Fibroblast of lung (primary cell): ENCODE measurements around the gene SLC6A9.

Experiments used
- EZH2 ChIP-seq: IDR thresholded peaks from 2 replicates; pipeline ENCODE4 v1.5.1; 2012; ENCODE audit warnings: low read length, control low read depth, mild to moderate bottlenecking; ENCODE audit errors: missing control alignments
- TF ChIP-seq, protein P1 (sequence below), 2 donors: IDR thresholded peaks in 1 of 2; conservative IDR thresholded peaks in 1 of 2; 1 replicate in 1 of 2; 2 replicates in 1 of 2; pipeline ENCODE4 v1.5.1; 2011 to 2012; ENCODE audit warnings: low read length in 2 of 2, control low read depth in 1 of 2, inconsistent platforms in 1 of 2, low read depth in 1 of 2, mild to moderate bottlenecking in 1 of 2

DNA sequence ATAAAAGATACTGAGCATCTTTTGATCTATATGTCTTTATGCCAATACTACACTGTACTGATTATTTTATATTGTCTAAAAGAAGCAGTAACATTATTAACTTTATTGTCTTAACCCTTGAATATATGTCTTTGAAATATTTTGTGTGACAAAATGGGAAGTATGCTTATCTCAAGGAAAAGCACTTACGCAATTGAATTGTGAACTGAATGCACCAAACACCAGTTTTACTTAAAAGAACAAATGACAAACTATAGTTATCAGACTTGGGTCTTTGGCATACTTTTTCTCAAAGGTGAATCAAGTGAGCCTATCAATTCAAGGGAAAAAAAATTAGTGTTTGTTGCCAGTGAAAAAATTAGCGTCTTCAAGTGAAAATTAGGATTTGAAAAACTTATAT is 9.2 kb upstream of the SLC6A9 start:
- TF ChIP-seq EZH2: no peak
- TF ChIP-seq, protein P1, sequence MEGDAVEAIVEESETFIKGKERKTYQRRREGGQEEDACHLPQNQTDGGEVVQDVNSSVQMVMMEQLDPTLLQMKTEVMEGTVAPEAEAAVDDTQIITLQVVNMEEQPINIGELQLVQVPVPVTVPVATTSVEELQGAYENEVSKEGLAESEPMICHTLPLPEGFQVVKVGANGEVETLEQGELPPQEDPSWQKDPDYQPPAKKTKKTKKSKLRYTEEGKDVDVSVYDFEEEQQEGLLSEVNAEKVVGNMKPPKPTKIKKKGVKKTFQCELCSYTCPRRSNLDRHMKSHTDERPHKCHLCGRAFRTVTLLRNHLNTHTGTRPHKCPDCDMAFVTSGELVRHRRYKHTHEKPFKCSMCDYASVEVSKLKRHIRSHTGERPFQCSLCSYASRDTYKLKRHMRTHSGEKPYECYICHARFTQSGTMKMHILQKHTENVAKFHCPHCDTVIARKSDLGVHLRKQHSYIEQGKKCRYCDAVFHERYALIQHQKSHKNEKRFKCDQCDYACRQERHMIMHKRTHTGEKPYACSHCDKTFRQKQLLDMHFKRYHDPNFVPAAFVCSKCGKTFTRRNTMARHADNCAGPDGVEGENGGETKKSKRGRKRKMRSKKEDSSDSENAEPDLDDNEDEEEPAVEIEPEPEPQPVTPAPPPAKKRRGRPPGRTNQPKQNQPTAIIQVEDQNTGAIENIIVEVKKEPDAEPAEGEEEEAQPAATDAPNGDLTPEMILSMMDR (conservative IDR thresholded peaks at IDR 0.05 in 1 of 2, IDR thresholded peaks at IDR 0.05 in 1 of 2; ENCODE audit: low read depth in 1 of 2, low read length in 2 of 2): no peak
